Bronchial epithelial cell (primary cell): Measurements from ENCODE around the gene TRMT1. TPM values are rescaled to one million over a fixed set of nuclear protein-coding genes. Genes with fewer than 3 reads are reported as not detected.

Source experiments
- DNase-seq: peaks from one replicate; pipeline ENCODE4 v3.0.0-alpha.2; 2010; ENCODE audit warnings: low read depth
- FAIRE-seq: peaks from 2 replicates; lab custom pipeline; 2011; peaks lifted over from hg19 to GRCh38; lab: Jason Lieb, UNC
- H3K27me3 ChIP-seq: 2 replicates; pipeline ENCODE4 v1.5.1; 2011; ENCODE audit warnings: low read length; ENCODE audit not compliant: control insufficient read depth, insufficient read depth
- H3K36me3 ChIP-seq: 2 replicates; pipeline ENCODE4 v1.5.1; 2011; ENCODE audit warnings: low read length; ENCODE audit not compliant: control insufficient read depth, insufficient read depth
- H3K4me3 ChIP-seq: 2 replicates; pipeline ENCODE4 v1.5.1; 2011; ENCODE audit warnings: mild to moderate bottlenecking, low read depth, low read length, control low read depth
- CTCF ChIP-seq: IDR thresholded peaks from 2 replicates; pipeline ENCODE4 v1.5.1; 2011; ENCODE audit warnings: mild to moderate bottlenecking, moderate library complexity, low read length, control low read depth, inconsistent platforms; ENCODE audit not compliant: insufficient read depth, severe bottlenecking
- total RNA-seq: library from RNA; depleted of rRNA; stranded (reverse); fragments of >200 nt; gene quantifications from 2 replicates; pipeline ENCODE4 v1.2.1, GENCODE V29; 2014

Gene TRMT1
- total RNA-seq, 1 donor from 2014 or later, result 40.5 TPM

GRCh38 chr19:13102416-13102665, 14.2 kb downstream of the TRMT1 start:
- DNase-seq (no peak), FAIRE-seq (no peak)
- H3K27me3 ChIP-seq, result no peaks in the 10 kb centered on the region
- H3K36me3 ChIP-seq, result peaks cover 5% of the 10 kb centered on the region
- H3K4me3 ChIP-seq, result peak overlapping the region; percentile 25
- no peak for TF ChIP-seq CTCF

- no peak for DNase-seq
- FAIRE-seq, result no peak
- no peaks in the 10 kb centered on the region for H3K27me3 ChIP-seq
Measured at GRCh38 chr19:13101590-13102415, 14.7 kb downstream of the TRMT1 start.

GRCh38 chr19:13100841-13101589, 15.5 kb downstream of the TRMT1 start:
- FAIRE-seq, result no peak
- peak; percentile 42 for TF ChIP-seq CTCF

More at GRCh38 chr19:13101590-13102415, 14.7 kb downstream of the TRMT1 start:
- Histone ChIP-seq H3K4me3 (no peak overlapping the region), H3K36me3 (peaks cover 4% of the 10 kb centered on the region)
- TF ChIP-seq CTCF, result no peak

GRCh38 chr19:13100031-13100588, 16.4 kb downstream of the TRMT1 start:
- peaks cover 4% of the 10 kb centered on the region for H3K36me3 ChIP-seq
- no peak overlapping the region for H3K4me3 ChIP-seq
- DNase-seq, result no peak
- H3K27me3 ChIP-seq, result no peaks in the 10 kb centered on the region
- peak; percentile 92 for FAIRE-seq
- TF ChIP-seq CTCF, result no peak

More at GRCh38 chr19:13100841-13101589, 15.5 kb downstream of the TRMT1 start:
- Histone ChIP-seq H3K27me3 (no peaks in the 10 kb centered on the region), H3K36me3 (peaks cover 4% of the 10 kb centered on the region), H3K4me3 (no peak overlapping the region)
- DNase-seq, result no peak

- FAIRE-seq, result no peak
- DNase-seq, result peak; percentile 62
- Histone ChIP-seq H3K4me3 (peak overlapping the region; percentile 26), H3K36me3 (no peaks in the 10 kb centered on the region), H3K27me3 (no peaks in the 10 kb centered on the region)
- no peak for TF ChIP-seq CTCF
Measured at GRCh38 chr19:13099073-13099999, 17.2 kb downstream of the TRMT1 start.
